ENCODE results near the gene NSG1.
"Not testable (repeated sequence)": the region's sequence is repeated elsewhere in the genome, so short reads cannot be mapped to it uniquely, and the experiment has no call there.

NSG1 gene

DNA sequence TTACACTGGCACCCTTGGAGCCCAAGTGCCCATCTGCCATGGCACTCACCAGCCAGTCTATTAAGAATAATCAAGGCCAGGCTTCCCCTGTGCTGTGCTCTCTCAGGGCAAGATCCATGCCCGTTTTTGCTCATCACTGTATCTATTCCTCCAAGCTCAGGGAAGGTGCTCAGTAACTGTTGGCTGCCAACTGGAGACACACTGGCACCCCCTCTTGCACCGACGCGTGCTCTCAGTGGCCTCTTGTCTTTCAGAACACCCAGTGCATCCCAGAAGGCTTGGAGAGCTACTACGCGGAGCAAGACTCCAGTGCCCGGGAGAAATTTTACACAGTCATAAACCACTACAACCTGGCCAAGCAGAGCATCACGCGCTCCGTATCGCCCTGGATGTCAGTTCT, 30.1 kb downstream of the NSG1 start:
- DNase-seq (ENCODE audit: low read depth in 3 of 3) = no peak

DNA sequence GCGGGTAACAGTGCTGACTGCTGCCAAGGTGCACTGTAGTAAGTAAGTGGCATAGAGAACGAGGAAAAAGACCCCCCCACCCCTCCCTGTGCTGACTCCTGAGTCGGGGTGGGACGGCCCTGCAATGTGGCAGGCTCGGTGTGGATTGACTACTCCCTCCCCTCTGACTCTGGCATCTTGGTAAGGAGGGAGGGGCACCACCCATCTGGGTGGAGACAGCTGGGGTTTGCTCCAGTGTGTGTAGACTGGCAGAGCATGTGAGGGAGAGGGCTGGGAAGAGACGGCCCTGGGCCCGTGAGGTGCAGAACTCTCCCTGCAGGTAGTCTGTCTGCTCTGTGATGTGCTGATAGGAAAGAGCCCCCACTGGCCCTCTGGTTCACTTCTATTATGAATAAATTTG, 31.0 kb downstream of the NSG1 start:
- no peak for DNase-seq (ENCODE audit: low read depth in 3 of 3)

DNA sequence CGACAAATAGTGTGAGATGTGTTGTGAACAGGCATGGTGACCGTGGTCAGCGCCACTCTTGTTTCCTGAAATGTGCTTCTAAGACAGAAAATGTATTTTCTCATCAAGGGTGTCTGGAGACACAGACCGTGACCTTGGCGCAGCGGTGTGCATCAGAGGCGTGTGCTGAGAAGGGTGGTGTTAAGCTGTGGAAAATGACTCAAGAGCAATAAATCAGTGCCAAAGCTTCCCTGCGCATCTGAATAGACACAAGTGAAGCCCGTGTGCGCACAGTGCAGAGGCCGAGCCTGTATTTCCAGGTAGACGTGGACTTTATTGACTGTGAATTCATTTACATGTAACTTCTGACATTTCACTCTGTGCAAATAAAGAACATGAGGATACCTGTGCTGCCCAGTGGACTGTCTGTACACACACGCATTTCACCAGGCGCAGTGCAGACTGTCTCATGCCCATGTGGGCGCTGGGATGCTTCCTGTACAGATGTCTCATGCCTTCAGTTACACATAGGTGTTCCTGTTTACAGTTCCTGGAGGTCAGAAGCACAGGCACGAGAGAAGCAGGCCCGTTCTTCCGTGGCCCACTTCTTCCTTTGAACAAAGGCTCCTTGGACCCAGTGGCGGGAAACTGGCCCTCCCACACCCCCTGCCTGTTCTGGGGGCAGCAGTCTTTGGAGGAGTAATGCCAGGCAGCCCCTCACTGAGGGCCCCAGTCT, 31.9 kb downstream of the NSG1 start:
- peak in 1 of 3 experiments; percentile 7 for DNase-seq (ENCODE audit: low read depth in 3 of 3)

DNA sequence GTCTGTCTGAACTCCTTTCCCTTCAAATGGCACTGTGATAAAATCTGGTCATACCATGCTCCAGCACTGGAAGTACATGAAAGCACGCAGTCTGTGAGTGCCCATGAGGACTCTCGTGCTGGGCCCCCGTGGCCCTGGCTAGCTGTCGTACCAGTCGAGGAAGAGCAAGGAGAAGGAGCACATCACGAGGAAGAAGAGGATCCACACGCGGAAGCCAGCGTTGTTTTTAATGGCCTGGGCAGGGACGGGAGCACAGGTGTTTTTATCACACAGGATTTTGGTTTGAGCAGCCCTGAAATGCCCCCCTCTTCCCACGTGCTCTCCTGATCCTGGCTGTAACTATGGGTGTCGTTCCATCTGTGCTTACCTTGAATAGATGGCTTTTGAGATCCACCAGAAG, 33.0 kb downstream of the NSG1 start:
- no peak for DNase-seq (ENCODE audit: low read depth in 3 of 3)

DNA sequence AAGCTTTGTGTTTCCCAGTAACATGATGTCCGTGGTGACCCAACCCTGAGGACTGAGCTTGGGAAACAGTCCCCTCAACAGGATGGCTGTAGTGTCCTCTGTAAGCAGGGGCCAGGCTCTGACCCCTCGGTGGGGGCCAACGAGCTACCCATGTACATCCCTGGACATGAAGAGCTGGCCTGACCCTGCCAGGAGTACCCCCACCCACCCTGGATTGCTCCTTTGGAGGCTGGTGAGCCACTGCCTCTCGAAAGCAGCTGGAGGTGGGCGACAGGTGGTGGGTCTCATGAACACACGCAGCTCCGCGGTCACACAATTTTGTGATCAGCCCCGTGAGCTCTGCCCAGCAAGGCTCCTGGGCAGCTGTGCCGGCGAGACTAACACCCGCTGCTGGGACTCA, 33.5 kb downstream of the NSG1 start:
- no peak for DNase-seq (ENCODE audit: low read depth in 3 of 3)

DNA sequence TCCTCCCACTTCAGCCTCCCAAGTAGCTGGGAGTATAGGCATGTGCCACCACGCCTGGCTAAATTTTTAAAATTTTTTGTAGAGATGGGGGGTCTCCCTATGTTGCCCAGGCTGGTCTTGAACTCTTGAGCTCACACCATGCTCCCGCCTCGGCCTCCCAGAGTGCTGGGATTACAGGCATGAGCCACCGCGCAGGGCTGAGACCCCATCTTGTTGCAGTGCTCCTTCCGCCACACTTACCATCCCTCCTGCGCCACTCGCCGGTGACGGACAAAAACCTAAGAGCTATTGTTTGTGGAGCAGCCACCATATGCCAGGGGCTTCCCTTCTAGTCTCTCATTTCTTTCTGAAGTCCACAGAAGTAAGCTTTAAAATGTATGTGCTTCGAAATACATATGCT, 34.5 kb downstream of the NSG1 start:
- no peak for DNase-seq (ENCODE audit: low read depth in 3 of 3)

DNA sequence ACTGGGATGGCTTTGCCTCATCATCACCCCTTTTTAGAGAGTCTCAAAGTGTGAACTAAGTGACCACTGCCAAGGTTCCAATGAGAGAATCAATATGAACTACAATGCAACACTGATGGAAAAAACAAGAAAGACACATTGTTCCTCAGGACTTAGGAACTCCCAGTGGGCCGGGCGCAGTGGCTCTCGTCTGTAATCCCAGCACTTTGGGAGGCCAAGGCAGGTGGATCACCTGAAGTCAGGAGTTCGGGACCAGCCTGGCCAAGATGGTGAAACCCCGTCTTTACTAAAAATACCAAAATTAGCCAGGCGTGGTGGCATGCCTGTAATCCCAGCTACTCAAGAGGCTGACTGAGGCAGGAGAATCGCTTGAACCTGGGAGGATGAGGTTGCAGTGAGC, 35.2 kb downstream of the NSG1 start:
- not testable (repeated sequence) for DNase-seq (ENCODE audit: low read depth in 3 of 3)

DNA sequence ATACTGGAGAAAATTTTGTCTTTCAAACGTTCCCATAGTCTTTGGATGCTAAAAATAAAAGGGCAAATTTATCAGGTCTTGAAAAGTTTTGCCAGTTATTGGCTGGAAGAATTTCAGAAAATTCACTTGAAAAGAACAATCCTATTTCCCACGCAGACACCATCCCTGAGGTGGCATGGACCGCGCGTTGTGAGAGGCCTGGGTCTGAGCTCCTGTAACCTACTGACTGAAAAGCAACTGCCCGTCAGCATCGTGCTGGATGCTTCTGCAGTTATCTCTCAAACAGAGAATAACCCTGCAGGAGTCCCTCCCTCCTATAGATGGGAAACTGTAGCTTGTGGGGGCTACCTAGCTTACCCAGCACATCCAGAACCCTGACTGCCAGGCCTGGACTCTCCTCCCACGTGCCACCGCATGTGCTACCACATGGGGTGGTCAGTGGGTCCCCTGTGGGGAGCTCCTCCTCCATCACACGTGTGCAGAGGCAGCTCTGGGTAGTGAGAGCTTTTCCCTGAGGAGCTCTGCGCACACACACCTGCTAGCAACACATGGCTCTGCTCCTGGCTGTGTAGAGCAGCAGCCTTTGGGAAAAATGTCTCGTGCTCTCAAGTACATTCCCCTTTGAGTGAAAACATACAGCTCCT, 36.1 kb downstream of the NSG1 start:
- DNase-seq (ENCODE audit: low read depth in 3 of 3) = no peak

DNA sequence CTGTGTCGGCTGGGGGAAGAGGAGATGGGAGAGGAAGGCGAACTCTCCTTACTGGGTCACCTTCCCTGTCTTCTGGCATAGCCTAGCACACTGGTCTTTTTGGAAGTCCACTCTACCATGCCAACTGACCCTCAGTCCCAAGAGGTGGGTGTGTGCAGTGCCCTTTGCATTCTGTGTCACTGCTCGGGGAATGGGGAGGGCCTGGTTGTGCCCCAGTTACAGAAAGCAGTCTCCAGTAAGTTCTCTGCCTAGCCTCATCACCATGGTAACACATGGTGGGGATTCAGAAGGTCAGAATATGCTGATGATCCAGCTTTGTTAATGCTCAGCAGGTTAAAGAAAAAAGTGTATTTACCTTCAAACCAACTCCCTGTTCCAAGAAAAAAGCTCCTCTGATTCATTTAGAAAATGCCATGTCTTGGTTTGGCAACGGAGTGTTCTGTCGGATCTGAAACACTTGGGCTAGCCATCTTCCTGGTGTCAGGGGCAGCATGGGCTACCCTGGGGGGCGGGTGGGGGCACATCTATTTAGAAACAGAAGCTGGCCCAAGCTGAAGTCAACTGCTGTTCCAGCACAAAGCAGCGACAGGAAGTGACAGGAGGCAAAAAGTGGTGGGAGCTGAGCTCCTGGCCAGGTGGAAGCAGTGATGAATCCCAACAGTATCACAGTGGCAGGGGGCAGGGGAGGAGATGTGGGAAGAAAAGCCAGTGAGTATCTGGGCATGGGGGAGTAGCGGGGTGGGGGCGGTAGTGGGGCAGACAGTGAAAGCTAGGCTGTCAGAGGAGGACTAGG, 37.0 kb downstream of the NSG1 start:
- no peak for DNase-seq (ENCODE audit: low read depth in 3 of 3)

DNA sequence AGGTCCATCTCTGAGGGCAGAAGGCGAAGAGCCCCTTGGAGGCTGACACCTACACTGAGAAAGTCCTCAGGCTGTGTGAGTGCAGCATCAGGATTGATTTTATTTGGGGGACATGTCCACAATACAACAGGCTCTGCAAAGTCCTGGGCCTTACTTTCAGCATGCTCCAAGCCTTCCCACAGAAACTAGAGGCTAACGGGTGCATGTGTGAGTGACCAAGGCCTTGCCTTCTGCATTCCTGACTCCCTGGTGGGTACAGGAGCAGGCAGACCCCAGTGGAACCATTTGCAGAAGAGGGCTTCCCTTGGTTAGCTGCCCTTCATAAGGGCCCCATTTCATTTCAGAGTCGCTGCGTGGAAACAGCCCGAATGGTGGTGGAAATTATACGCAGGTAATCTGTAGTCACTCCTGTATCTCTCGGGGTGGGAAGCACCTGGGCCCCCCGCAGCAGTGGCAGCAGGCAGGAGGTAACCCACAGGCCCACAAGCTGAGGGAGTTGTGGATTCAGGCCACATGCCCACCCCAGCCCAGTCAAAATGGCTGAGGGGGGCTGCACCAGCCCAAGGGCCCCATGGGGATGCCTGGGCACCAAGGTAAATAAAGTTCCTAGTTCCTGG, 37.7 kb downstream of the NSG1 start:
- no peak for DNase-seq (ENCODE audit: low read depth in 3 of 3)

DNA sequence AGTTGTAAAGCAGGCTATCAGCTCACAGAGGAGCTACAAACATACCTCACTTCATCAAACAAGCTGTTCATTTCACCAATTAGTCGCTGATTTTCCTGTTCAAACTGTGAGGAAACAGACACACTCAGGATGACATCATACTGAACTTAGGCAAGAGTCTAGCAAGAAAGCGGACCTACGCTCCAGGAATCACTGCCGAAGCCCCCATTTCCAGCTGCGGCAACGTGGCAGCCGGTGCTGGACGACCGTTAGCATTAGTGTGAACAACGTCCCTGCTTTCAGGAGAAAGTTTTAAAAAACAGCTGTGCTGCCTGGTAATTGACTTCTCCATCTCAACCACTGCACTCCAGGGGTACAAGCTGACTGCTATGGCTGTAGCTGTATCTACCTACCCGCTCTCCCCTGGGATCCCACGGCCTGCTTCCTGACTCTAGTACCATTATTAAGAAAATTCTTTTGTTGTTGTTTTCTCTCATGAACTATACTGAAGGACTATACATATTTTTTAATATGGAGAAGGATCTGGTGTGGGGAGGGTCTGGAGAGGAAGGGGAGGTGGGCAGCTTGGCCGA, 38.3 kb downstream of the NSG1 start:
- no peak for DNase-seq (ENCODE audit: low read depth in 3 of 3)

DNA sequence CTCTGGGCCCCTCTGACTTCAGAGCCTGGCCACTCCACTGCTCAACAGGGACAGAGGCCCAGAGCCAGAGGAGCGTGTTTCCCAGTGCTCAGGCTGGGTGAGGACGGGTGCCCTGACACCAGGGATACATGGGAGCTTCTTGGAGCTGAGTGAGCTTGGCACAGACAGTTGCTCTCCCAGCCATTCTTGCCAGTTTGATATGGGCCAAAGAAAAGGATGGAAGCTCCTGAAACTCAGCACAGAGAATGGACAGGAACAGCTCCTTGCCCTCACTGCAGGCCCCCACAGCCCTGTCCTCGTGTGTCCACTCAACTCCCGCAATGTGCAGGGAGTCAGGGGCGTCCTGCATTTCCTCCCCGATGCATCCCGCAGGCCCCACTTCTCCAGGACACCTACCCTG, 38.8 kb downstream of the NSG1 start:
- DNase-seq (ENCODE audit: low read depth in 3 of 3) = no peak

DNA sequence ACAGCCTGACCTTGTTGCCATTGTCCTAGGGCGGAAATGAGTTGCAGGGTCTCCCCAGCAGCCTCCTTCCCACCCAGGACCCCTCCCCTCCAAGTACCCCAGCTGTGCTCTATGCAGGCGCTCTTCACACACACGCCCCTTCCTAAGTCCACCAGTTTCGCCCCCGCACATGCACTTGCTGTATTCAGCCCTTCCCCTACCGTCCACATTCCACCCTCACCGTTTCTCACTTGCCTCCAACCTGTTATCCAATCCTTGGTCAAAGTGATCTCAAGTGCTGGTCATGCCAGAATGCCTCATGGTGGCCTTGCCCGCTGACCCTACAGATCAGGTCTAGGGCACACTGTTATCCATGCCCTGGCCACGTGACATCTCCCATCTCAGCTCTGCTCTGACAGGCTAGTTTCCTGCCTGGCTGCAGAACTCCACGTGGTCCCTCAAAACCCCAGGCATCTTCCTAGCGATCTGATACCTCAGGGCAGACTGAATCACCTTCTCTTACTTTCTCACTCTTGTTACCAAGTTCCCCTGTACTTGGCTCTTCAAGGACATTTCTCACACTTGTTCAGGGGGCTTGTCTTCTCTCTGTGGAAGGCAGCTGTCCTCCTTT, 39.7 kb downstream of the NSG1 start:
- DNase-seq (ENCODE audit: low read depth in 3 of 3) = no peak

DNA sequence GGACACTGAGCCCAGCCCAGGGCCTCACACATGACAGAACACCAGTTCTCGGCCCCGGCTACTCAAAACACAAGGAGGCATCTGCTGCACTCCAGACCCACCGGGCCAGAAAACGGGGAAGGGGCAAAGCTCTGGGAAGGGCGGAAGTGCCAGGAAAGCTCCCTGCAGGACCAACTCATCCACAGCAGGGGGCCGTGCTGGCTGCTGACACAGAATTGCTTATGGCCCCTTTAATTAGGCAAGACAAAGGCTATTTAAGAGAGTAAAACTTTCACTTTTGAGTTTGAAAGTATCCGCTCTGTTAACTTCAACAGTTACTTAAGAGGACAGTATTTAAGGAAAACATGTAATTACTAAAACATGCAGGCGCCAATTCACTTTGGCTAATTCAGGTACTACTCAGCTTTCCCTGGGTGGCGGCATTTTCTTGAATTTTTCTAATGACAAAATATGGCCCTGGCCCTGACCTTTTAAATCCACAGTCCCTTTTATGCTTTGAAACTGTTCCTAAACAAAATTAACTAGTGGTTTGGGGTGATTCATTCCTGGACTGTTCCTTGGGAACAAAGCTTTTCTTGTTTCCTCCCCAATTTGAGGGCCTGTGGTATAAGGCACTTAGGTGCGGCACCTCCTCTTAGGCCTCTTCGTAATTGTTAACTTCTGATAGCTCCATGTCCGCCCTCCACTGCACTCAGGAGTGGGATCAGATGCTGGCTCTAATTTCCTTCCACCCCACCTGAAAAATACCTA, 40.4 kb downstream of the NSG1 start:
- DNase-seq (ENCODE audit: low read depth in 3 of 3) = no peak

DNA sequence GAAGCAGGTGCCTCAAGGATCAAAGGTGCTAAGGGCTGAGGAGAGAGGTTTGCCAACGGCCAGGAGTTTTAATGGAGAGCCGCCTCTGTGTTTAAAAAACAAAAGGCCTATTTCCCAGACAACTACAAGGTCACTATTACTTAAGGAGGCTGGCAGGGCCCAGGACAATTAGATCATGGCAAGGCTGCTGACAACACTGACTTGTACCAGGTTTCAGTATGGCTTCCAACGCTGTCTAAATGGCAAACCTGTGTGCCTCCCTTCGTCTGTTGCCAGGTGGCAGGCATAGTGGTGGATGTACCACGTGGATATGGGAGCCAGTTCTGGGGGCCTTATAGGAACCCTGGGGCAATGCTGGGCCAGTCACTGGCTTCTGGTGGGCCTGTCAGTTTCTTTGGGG, 41.0 kb downstream of the NSG1 start:
- no peak for DNase-seq (ENCODE audit: low read depth in 3 of 3)

DNA sequence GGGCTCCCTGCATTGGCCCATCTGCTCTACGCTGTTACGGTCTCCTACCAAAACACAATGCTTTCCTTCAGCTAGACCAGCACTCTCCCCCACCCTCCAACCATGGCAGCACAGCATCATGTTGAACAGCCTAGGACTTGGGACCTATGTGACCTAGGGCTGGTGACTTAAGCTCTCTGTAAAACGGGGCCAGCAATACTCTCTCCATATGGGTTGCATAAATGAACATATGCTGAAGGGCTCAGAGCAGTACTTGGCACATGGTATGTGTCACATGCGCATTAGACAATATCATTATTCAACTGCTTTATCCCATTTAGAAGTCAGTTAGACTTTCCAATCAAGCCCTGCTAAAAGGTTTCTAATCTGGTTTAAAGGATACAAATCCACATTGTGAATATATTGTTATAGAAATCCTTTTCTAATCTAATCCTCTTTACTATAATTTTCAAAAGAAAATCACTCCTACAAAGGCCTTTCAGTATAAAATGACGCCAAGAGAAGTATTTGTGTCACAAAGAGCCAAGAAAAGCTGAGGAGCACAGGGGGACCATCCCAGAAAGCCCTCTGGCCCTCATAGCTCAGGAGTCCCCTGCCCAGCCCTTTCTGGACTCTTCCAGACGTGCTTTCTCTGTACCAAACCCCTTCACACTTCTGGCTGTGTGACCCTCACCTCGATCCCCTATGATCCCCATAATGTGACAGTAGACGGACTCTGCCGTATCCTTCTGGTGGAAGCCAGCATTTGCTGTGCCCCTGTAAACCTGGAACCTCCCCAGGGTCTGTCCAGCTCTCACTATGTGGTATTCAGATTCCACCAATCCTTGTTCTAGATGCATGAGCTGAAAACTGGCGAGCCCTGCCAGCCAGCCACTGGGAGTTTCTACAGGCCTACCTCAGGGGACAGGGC, 42.3 kb downstream of the NSG1 start:
- no peak for DNase-seq (ENCODE audit: low read depth in 3 of 3)

DNA sequence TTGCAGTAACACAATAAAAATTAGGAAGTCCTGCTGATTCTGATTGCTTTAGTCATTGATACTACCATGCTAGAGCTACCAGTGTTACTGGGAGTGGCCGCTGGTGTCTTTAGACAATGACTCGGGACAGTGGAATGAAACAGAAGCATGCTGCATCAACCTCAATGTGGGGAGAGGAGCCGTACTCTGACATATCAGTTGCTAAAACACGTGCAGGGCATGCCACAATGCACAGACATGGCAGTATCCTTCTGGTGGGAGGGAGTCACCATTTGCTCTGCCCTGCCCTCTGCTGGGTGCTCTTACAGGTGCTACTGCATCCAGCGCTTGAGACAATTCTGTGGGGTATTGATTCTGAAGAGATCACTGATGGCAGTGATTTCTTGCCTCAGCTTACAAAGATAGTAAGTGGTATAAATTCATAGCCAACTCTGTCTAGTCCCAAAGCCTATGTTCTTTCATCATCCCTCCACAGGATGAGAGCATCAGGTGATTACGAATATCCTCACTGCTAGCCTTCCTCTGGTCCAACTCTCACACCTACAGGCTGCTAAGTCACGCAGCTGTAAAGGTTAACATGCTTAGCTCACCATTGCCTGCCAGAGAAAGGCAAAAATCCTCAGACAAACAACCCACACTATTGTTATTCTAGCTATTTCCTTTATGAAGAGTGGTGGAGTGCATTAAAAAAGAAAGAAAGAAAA, 43.7 kb downstream of the NSG1 start:
- DNase-seq (ENCODE audit: low read depth in 3 of 3) = peak; percentile 11 to 47 (median 14)

DNA sequence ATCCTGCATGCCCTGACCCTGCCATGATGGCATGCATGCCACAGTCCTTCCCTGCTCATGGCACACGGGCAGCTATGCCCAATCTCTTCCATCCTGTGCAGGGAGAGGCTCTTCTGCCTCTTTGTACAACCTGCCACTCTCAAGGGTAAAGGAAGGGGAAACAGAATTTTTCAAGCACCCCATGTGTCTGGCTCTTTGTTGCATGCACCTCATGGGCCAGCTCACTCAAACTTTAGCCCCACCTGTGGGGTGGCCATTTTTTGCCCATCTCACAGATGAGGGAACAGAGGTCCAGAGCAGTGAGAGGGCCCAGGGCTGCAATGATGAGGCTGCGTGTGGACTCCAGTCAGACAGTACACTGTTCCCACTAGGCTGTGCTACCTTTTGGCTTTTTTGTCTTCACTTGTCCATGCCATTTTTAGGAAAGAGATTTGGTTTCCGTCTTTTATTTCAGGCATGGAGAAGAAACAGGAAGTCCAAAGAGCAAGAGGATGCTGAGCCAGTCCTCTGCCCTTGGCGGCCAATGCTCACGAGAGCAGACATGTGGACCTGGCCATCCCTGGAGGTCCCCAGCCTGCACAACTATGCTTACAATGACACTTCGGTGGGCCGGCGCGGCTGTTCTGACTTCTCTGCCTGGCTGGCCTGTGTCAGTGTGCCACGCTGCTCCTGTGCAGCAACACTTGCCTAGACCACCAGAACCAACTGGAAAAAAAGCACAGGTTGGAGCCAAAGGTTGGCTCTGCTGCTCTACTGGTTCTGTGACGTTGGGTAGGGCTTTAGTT, 45.6 kb downstream of the NSG1 start:
- DNase-seq (ENCODE audit: low read depth in 3 of 3) = no peak

Measured in stimulated activated CD4-positive, alpha-beta T cell treated with anti-CD3 and anti-CD28 coated beads, TNF-alpha, amount 100 ng/mL, for 24 hours (primary cell).